Fibroblast of mammary gland (primary cell): ENCODE data around the gene AGPS.
"Not testable (repeated sequence)": the region's sequence is repeated elsewhere in the genome, so short reads cannot be mapped to it uniquely, and the experiment has no call there.

Experiments
- DNase-seq: peaks from one replicate; pipeline ENCODE4 v3.0.0-alpha.2; 2010; ENCODE audit warnings: low read depth
- H3K4me3 ChIP-seq: 2 replicates; pipeline ENCODE4 v1.5.1; 2011; ENCODE audit warnings: low read depth, mild to moderate bottlenecking, low read length, moderate library complexity; ENCODE audit not compliant: control insufficient read depth
- CTCF ChIP-seq: conservative IDR thresholded peaks from 2 replicates; pipeline ENCODE4 v1.5.1; 2011; ENCODE audit warnings: low read depth, low read length, inconsistent platforms; ENCODE audit not compliant: control insufficient read depth, insufficient read depth

The AGPS gene

GRCh38 chr2:177432703-177433102 is 40.1 kb downstream of the AGPS start:
- no peak overlapping the region for H3K4me3 ChIP-seq
- TF ChIP-seq CTCF = no peak
- DNase-seq = no peak

- DNase-seq = peak; percentile 36
Measured at GRCh38 chr2:177433402-177433801, 40.8 kb downstream of the AGPS start.

GRCh38 chr2:177434475-177434874 is 41.9 kb downstream of the AGPS start:
- H3K4me3 ChIP-seq = no peak overlapping the region
- TF ChIP-seq CTCF = no peak
- no peak for DNase-seq

More at GRCh38 chr2:177433402-177433801, 40.8 kb downstream of the AGPS start:
- TF ChIP-seq CTCF = no peak
- no peak overlapping the region for H3K4me3 ChIP-seq

GRCh38 chr2:177445200-177445599 is 52.6 kb downstream of the AGPS start:
- TF ChIP-seq CTCF = no peak
- H3K4me3 ChIP-seq = no peak overlapping the region
- no peak for DNase-seq

- no peak for TF ChIP-seq CTCF
- DNase-seq = no peak
- H3K4me3 ChIP-seq = no peak overlapping the region
Measured at GRCh38 chr2:177448031-177448430, 55.5 kb downstream of the AGPS start.

- TF ChIP-seq CTCF = no peak
- no peak overlapping the region for H3K4me3 ChIP-seq
- DNase-seq = no peak
Measured at GRCh38 chr2:177449159-177449558, 56.6 kb downstream of the AGPS start.

GRCh38 chr2:177455187-177455586 is 62.6 kb downstream of the AGPS start:
- DNase-seq = no peak
- H3K4me3 ChIP-seq = no peak overlapping the region
- TF ChIP-seq CTCF = no peak

- DNase-seq, H3K4me3 ChIP-seq: not testable (repeated sequence)
Measured at GRCh38 chr2:177459756-177460155, 67.2 kb downstream of the AGPS start.
